Brain microvascular endothelial cell (primary cell): Measurements from ENCODE around the gene DBF4B.

ENCODE experiments used
- DNase-seq: peaks from one replicate; pipeline ENCODE4 v3.0.0-alpha.2; 2020
- H3K27ac ChIP-seq: fragments of 250-450 bp; sonication (Bioruptor Pico); 2 replicates; pipeline ENCODE4 v1.5.1; 2020; ENCODE audit warnings: mild to moderate bottlenecking, moderate library complexity
- H3K27me3 ChIP-seq: fragments of 250-450 bp; sonication (Bioruptor Pico); replicated peaks from 2 replicates; pipeline ENCODE4 v1.5.1; 2020; ENCODE audit warnings: mild to moderate bottlenecking
- H3K36me3 ChIP-seq: fragments of 250-450 bp; sonication (Bioruptor Pico); replicated peaks from 2 replicates; pipeline ENCODE4 v1.5.1; 2020; ENCODE audit warnings: mild to moderate bottlenecking
- H3K4me3 ChIP-seq: 2 replicates; pipeline ENCODE4 v1.5.1; 2011; ENCODE audit warnings: low read depth, mild to moderate bottlenecking, control low read depth, low read length, moderate library complexity
- in situ Hi-C: cut with HindIII; loops from 2 replicates; pipeline ENCODE4 v1.10.0; 2017; ENCODE audit warnings: low sequenced_read_pairs, low pct_ligation_motif_present
- TF ChIP-seq, protein P1 (sequence below): IDR thresholded peaks from 2 replicates; pipeline ENCODE4 v1.5.1; 2011; ENCODE audit warnings: low read depth, mild to moderate bottlenecking, moderate library complexity, low read length, control low read depth, inconsistent platforms; ENCODE audit errors: missing control alignments

DBF4B gene

DNA sequence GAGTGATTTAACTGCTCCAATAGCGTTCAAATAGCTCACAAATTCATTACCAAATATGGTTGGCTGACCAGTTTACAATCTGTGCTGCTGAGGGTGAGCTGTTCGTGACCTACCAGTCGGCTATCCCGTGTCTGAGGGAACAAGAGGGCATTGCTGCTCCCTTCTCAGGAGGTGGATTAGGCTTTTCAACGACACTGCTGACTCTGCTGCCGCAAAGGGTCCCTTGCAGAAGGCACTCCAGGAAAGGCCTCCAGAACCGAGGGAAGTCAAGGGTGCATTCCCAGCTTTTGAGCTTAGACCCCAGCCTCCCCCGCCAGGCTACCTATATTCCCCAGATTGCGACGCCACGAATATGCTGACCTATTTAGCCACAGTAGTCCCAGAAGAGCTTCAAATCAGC lies 89.3 kb downstream of the DBF4B start:
- peaks cover 9% of the 10 kb centered on the region for H3K36me3 ChIP-seq
- TF ChIP-seq, protein P1, sequence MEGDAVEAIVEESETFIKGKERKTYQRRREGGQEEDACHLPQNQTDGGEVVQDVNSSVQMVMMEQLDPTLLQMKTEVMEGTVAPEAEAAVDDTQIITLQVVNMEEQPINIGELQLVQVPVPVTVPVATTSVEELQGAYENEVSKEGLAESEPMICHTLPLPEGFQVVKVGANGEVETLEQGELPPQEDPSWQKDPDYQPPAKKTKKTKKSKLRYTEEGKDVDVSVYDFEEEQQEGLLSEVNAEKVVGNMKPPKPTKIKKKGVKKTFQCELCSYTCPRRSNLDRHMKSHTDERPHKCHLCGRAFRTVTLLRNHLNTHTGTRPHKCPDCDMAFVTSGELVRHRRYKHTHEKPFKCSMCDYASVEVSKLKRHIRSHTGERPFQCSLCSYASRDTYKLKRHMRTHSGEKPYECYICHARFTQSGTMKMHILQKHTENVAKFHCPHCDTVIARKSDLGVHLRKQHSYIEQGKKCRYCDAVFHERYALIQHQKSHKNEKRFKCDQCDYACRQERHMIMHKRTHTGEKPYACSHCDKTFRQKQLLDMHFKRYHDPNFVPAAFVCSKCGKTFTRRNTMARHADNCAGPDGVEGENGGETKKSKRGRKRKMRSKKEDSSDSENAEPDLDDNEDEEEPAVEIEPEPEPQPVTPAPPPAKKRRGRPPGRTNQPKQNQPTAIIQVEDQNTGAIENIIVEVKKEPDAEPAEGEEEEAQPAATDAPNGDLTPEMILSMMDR, result no peak
- peak; percentile 56 for DNase-seq
- H3K27me3 ChIP-seq, result no peaks in the 10 kb centered on the region
- H3K27ac ChIP-seq, result peak overlapping the region; percentile 72
- no peak overlapping the region for H3K4me3 ChIP-seq
- in situ Hi-C loops, result loop anchor here (25.0 kb wide), 1 partner anchor 89 kb away; the partner anchor contains the start of gene EFTUD2

DNA sequence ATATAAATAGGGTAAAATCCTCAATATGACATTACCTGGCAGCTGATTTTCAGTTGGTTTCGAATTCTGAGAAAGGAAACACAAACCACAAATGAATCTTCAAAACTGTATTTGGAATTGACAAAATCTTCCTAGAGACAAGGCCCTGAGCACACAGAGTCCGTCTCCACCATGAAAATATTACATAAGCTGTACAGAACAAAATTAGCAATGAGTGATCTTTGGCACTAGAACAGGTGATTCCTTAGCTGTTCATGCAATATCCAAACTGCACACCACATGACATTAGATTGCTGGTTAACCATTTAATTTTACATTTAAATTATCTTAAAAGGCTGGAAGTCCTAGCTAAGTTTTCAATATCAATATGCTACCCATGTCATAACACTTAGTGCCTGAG lies 89.9 kb downstream of the DBF4B start:
- DNase-seq, result no peak
- peaks cover 9% of the 10 kb centered on the region for H3K36me3 ChIP-seq
- TF ChIP-seq, protein P1, result no peak
- H3K27me3 ChIP-seq, result no peaks in the 10 kb centered on the region
- in situ Hi-C loops, result loop anchor here (25.0 kb wide), 1 partner anchor 89 kb away; the partner anchor contains the start of gene EFTUD2
- H3K4me3 ChIP-seq, result no peak overlapping the region
- peak overlapping the region; percentile 72 for H3K27ac ChIP-seq
